Measurements from ENCODE around the gene PARN.

PARN gene

DNA sequence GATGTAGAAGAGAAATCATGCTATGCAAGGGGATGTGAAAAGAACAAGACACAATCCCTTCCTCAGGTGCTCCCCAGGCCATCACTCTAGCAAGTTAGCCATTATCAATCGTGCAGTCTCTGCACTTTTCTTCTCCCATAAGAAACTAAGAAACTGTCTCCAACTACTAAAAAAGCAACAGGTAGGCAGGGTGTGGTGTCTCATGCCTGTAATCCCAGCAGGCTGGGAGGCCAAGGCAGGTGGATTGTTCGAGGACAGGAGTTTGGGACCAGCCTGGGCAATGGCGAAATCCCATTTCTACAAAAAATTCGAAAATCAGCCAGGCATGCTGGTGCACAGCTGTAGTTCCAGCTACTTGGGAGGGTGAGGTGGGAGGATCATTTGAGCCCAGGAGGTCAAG lies 13.8 kb downstream of the PARN start:
- TF ChIP-seq, protein P1, sequence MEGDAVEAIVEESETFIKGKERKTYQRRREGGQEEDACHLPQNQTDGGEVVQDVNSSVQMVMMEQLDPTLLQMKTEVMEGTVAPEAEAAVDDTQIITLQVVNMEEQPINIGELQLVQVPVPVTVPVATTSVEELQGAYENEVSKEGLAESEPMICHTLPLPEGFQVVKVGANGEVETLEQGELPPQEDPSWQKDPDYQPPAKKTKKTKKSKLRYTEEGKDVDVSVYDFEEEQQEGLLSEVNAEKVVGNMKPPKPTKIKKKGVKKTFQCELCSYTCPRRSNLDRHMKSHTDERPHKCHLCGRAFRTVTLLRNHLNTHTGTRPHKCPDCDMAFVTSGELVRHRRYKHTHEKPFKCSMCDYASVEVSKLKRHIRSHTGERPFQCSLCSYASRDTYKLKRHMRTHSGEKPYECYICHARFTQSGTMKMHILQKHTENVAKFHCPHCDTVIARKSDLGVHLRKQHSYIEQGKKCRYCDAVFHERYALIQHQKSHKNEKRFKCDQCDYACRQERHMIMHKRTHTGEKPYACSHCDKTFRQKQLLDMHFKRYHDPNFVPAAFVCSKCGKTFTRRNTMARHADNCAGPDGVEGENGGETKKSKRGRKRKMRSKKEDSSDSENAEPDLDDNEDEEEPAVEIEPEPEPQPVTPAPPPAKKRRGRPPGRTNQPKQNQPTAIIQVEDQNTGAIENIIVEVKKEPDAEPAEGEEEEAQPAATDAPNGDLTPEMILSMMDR (conservative IDR thresholded peaks at IDR 0.05; ENCODE audit: control insufficient read depth, insufficient read depth, low read depth, low read length), result no peak
- H3K4me3 ChIP-seq (ENCODE audit: control insufficient read depth, low read depth, low read length), result no peak overlapping the region
- DNase-seq (ENCODE audit: low read depth), result no peak

DNA sequence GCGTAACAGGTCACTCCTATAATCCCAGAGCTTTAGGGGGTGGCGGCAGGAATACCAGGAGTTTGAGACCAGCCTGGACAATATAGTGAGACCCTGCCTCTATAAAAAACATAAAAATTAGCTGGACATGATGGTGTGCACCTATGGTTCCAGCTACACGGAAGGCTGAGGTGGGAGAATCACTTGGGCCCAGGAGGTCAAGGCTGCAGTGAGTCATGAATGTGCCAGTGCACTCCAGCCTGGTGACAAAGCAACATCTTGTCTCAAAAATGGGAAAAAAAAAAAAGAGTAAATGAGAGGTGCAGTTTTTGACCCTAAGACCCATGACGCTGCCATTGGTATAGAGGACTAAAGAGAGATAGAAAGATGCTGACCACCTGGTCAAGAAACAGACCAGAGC lies 16.1 kb downstream of the PARN start:
- H3K4me3 ChIP-seq (ENCODE audit: control insufficient read depth, low read depth, low read length), result no peak overlapping the region
- no peak for DNase-seq (ENCODE audit: low read depth)
- TF ChIP-seq, protein P1 (conservative IDR thresholded peaks at IDR 0.05; ENCODE audit: control insufficient read depth, insufficient read depth, low read depth, low read length), result no peak

DNA sequence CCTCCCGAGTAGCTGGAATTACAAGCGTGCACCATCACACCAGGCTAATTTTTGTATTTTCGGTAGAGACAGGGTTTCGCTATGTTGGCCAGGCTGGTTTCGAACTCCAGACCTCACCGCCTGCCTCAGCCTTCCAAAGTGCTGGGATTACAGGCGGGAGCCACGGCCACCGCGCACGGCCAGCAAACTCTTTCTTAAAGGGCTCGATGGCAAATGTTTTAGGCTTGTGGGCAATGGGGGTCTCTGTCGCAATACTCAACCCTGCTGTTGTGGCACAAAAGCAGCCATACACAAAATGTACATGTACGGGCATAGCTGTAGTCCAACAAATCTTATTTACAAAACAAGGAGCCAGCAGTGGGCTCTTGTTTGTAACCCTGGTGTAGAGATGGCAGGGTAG lies 18.4 kb downstream of the PARN start:
- no peak overlapping the region for H3K4me3 ChIP-seq (ENCODE audit: control insufficient read depth, low read depth, low read length)
- TF ChIP-seq, protein P1 (conservative IDR thresholded peaks at IDR 0.05; ENCODE audit: control insufficient read depth, insufficient read depth, low read depth, low read length), result no peak
- DNase-seq (ENCODE audit: low read depth), result no peak

DNA sequence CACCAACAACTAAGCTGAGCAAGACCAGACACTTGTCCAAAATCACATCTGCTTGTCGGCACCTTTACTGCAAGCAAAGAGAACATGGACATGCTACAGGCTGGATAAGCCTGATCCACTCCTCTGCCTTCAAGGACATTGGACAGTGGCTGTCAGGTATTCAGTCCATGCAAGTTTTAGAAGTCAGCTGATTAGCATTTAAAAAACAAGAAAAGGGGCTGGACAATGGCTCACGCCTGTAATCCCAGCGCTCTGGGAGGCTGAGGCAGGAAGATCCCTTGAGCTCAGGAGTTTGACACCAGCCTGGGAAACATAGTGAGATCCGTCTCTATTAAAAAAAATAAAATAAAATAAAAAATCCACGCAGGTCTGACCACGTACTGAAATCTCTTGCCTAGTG lies 20.3 kb downstream of the PARN start:
- TF ChIP-seq, protein P1 (conservative IDR thresholded peaks at IDR 0.05; ENCODE audit: control insufficient read depth, insufficient read depth, low read depth, low read length), result no peak
- H3K4me3 ChIP-seq (ENCODE audit: control insufficient read depth, low read depth, low read length), result no peak overlapping the region
- DNase-seq (ENCODE audit: low read depth), result no peak

DNA sequence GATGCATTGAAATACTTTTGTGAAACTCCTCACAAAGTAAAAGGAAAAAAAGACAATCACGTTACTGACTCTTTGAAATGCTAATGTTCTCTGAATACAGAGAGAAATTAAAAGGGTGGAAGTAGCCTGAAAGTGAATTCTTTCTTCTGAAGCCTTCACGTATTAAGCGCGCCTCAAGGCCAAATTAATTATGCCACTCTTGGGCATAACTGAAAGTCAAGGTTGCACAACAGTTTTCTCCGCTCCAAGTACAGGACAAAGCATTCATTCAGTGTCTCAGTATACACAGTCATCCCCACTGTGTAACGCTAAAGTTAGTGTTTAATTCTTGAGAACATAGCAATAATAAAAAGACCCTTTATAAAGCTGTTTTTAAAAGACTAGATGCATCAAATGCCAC lies 21.5 kb downstream of the PARN start:
- TF ChIP-seq, protein P1 (conservative IDR thresholded peaks at IDR 0.05; ENCODE audit: control insufficient read depth, insufficient read depth, low read depth, low read length), result no peak
- no peak for DNase-seq (ENCODE audit: low read depth)
- H3K4me3 ChIP-seq (ENCODE audit: control insufficient read depth, low read depth, low read length), result no peak overlapping the region

DNA sequence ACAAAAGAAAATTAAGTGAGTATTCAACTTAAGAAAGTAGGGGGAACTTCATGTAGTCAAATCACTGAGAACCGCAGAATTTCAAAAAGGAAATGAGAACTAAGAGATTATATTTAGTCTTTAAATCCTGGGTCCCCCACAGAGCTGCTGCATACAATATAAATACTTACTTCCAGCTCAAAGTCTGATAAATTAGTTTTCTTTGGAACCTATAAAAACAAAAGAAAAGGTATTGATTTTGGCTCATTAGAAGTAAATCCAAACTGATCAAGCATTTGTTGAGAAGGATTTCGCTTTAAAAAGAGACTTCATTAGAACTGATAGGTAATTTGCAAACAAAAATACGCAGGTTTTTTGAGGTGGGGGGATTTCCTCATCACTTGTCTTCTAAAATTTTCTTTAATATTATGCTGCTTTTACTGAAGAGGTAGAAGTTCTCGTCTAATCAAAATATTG lies 21.9 kb downstream of the PARN start:
- no peak overlapping the region for H3K4me3 ChIP-seq (ENCODE audit: control insufficient read depth, low read depth, low read length)
- TF ChIP-seq, protein P1 (conservative IDR thresholded peaks at IDR 0.05; ENCODE audit: control insufficient read depth, insufficient read depth, low read depth, low read length), result no peak
- DNase-seq (ENCODE audit: low read depth), result no peak

DNA sequence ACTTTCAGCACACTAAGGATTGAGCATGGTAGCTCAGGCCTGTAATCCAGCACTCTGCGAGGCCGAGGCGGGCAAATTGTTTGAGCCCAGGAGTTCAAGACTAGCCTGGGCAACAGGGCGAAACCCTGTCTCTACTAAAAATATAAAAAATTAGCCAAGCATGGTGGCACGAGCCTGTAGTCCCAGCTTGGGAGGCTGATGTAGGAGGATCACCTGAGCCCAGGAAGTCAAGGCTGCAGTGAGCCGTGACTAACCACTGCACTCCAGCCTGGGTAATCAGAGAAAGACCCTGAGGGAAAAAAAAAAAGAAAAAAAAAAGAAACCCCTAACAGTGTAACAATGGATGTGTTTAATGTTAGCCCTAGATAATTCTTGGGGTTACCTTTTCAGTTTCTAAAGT lies 24.0 kb downstream of the PARN start:
- no peak overlapping the region for H3K4me3 ChIP-seq (ENCODE audit: control insufficient read depth, low read depth, low read length)
- DNase-seq (ENCODE audit: low read depth), result no peak
- TF ChIP-seq, protein P1 (conservative IDR thresholded peaks at IDR 0.05; ENCODE audit: control insufficient read depth, insufficient read depth, low read depth, low read length), result no peak

Data from fibroblast of mammary gland (primary cell).